GM18873 (cell line): ENCODE results near the gene ASIP.
"Not testable (repeated sequence)": the region's sequence is repeated elsewhere in the genome, so short reads cannot be mapped to it uniquely, and the experiment has no call there.

Experiments
- ATAC-seq: cut with Tn5 transposase; IDR thresholded peaks from one replicate; pipeline ENCODE4 v1.9.1; 2021; ENCODE audit warnings: mild to moderate bottlenecking, moderate library complexity, moderate number of reproducible peaks; ENCODE audit not compliant: unreplicated experiment, low FRiP score

Gene ASIP

GRCh38 chr20:34240693-34241615 is at the start of gene ASIP:
ASIP (plus strand) TSS chr20:34241423; CDS start chr20:34260375, 18,952 bp downstream.
- ATAC-seq, result no peak

GRCh38 chr20:34193051-34193450 is 48.2 kb upstream of the ASIP start:
- ATAC-seq, result no peak

GRCh38 chr20:34199183-34199582 is 42.0 kb upstream of the ASIP start:
- ATAC-seq, result no peak

GRCh38 chr20:34200023-34200422 is 41.2 kb upstream of the ASIP start:
- no peak for ATAC-seq

GRCh38 chr20:34201531-34201930 is 39.7 kb upstream of the ASIP start:
- ATAC-seq, result no peak

- not testable (repeated sequence) for ATAC-seq
Observed at GRCh38 chr20:34205172-34205880, 35.9 kb upstream of the ASIP start.

- ATAC-seq, result no peak
Observed at GRCh38 chr20:34209111-34209510, 32.1 kb upstream of the ASIP start.

GRCh38 chr20:34210271-34210670 is 31.0 kb upstream of the ASIP start:
- ATAC-seq, result no peak

GRCh38 chr20:34211591-34211990 is 29.6 kb upstream of the ASIP start:
- no peak for ATAC-seq

- no peak for ATAC-seq
Observed at GRCh38 chr20:34213213-34213612, 28.0 kb upstream of the ASIP start.

GRCh38 chr20:34215711-34216381 is 25.4 kb upstream of the ASIP start:
- ATAC-seq, result no peak

- no peak for ATAC-seq
Observed at GRCh38 chr20:34216382-34216742, 24.9 kb upstream of the ASIP start.

GRCh38 chr20:34220561-34220960 is 20.7 kb upstream of the ASIP start:
- ATAC-seq, result no peak

- no peak for ATAC-seq
Observed at GRCh38 chr20:34222208-34222607, 19.0 kb upstream of the ASIP start.

- ATAC-seq, result not testable (repeated sequence)
Observed at GRCh38 chr20:34224251-34224650, 17.0 kb upstream of the ASIP start.

GRCh38 chr20:34231634-34232033 is 9.6 kb upstream of the ASIP start:
- no peak for ATAC-seq

GRCh38 chr20:34232494-34233087 is 8.6 kb upstream of the ASIP start:
- ATAC-seq, result no peak

GRCh38 chr20:34233687-34234086 is 7.5 kb upstream of the ASIP start:
- no peak for ATAC-seq

GRCh38 chr20:34235875-34236274 is 5.3 kb upstream of the ASIP start:
- ATAC-seq, result no peak

- ATAC-seq, result no peak
Observed at GRCh38 chr20:34237942-34238341, 3.3 kb upstream of the ASIP start.

- ATAC-seq, result no peak
Observed at GRCh38 chr20:34240121-34240520, 1.1 kb upstream of the ASIP start.
